Loucy (cell line): ENCODE data around the gene ESR1.
"Not testable (repeated sequence)": the region's sequence is repeated elsewhere in the genome, so short reads cannot be mapped to it uniquely, and the experiment has no call there.

ENCODE experiments used
- EZH2phosphoT487 ChIP-seq: fragments of 200-600 bp; IDR thresholded peaks from 2 replicates; pipeline ENCODE4 v1.6.1; 2018; ENCODE audit warnings: antibody characterized with exemption, mild to moderate bottlenecking, moderate library complexity, borderline replicate concordance
- TF ChIP-seq, protein P1 (sequence below): fragments of 200-600 bp; sonication (generic); conservative IDR thresholded peaks from 2 replicates; pipeline ENCODE4 v1.5.1; 2014; ENCODE audit warnings: mild to moderate bottlenecking, antibody characterized with exemption, low read length

GRCh38 chr6:151988199-151988598, 180.7 kb downstream of the ESR1 start:
- TF ChIP-seq EZH2phosphoT487 = not testable (repeated sequence)
- TF ChIP-seq, protein P1, sequence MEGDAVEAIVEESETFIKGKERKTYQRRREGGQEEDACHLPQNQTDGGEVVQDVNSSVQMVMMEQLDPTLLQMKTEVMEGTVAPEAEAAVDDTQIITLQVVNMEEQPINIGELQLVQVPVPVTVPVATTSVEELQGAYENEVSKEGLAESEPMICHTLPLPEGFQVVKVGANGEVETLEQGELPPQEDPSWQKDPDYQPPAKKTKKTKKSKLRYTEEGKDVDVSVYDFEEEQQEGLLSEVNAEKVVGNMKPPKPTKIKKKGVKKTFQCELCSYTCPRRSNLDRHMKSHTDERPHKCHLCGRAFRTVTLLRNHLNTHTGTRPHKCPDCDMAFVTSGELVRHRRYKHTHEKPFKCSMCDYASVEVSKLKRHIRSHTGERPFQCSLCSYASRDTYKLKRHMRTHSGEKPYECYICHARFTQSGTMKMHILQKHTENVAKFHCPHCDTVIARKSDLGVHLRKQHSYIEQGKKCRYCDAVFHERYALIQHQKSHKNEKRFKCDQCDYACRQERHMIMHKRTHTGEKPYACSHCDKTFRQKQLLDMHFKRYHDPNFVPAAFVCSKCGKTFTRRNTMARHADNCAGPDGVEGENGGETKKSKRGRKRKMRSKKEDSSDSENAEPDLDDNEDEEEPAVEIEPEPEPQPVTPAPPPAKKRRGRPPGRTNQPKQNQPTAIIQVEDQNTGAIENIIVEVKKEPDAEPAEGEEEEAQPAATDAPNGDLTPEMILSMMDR = not testable (repeated sequence)
